OCI-M1 (cell line): ENCODE results near the gene CPLANE2.
A peak's percentile ranks its signal among the peaks of the same experiment; 100 is the strongest.
"Not testable (repeated sequence)": the region's sequence is repeated elsewhere in the genome, so short reads cannot be mapped to it uniquely, and the experiment has no call there.

Experiments
- DNase-seq: peaks from one replicate; lab custom pipeline; 2025; lab: John Stamatoyannopoulos, UW

Gene CPLANE2

GRCh38 chr1:16248603-16249516, 11.9 kb upstream of the CPLANE2 start:
- DNase-seq, result peak; percentile 98

- no peak for DNase-seq
These were observed 11.0 kb upstream of the CPLANE2 start for GRCh38 chr1:16248007-16248436.

- DNase-seq, result no peak
These were observed 10.5 kb upstream of the CPLANE2 start for GRCh38 chr1:16247441-16247840.

- no peak for DNase-seq
These were observed 10.0 kb upstream of the CPLANE2 start for GRCh38 chr1:16246961-16247360.

- DNase-seq, result not testable (repeated sequence)
These were observed 9.3 kb upstream of the CPLANE2 start for GRCh38 chr1:16246239-16246638.

- DNase-seq, result no peak
These were observed 8.7 kb upstream of the CPLANE2 start for GRCh38 chr1:16245476-16246196.

- DNase-seq, result peak; percentile 49
These were observed 7.8 kb upstream of the CPLANE2 start for GRCh38 chr1:16244650-16245285.

GRCh38 chr1:16243936-16244649, 7.1 kb upstream of the CPLANE2 start:
- peak; percentile 92 for DNase-seq

- DNase-seq, result no peak
These were observed 6.2 kb upstream of the CPLANE2 start for GRCh38 chr1:16243215-16243610.

GRCh38 chr1:16242556-16243214, 5.7 kb upstream of the CPLANE2 start:
- no peak for DNase-seq

- no peak for DNase-seq
These were observed 4.3 kb upstream of the CPLANE2 start for GRCh38 chr1:16241221-16241708.

GRCh38 chr1:16239972-16240491, 3.0 kb upstream of the CPLANE2 start:
- DNase-seq, result no peak

GRCh38 chr1:16237343-16237830, 404 bp upstream of the CPLANE2 start:
- no peak for DNase-seq

- no peak for DNase-seq
These were observed 956 bp downstream of the CPLANE2 start for GRCh38 chr1:16235944-16236510.

GRCh38 chr1:16235347-16235746, 1.6 kb downstream of the CPLANE2 start:
- no peak for DNase-seq

- DNase-seq, result no peak
These were observed 3.6 kb downstream of the CPLANE2 start for GRCh38 chr1:16233431-16233830.

- DNase-seq, result no peak
These were observed 4.7 kb downstream of the CPLANE2 start for GRCh38 chr1:16232316-16232710.

- no peak for DNase-seq
These were observed 5.4 kb downstream of the CPLANE2 start for GRCh38 chr1:16231331-16232315.

- no peak for DNase-seq
These were observed 6.2 kb downstream of the CPLANE2 start for GRCh38 chr1:16230744-16231143.
